Neural cell (in vitro differentiated cells): ENCODE data around the gene SUN5. TPM values are rescaled to one million over a fixed set of nuclear protein-coding genes. Genes with fewer than 3 reads are reported as not detected.

Source experiments
- H2AFZ ChIP-seq: fragments of 200-600, 300-800 bp; sonication (generic), shearing (Covaris generic); 2 replicates; pipeline ENCODE4 v1.6.0; 2014; ENCODE audit warnings: low read depth, mild to moderate bottlenecking, antibody characterized with exemption, low read length, moderate library complexity
- H3F3A ChIP-seq: fragments of 200-600 bp; shearing (Covaris generic); 2 replicates; pipeline ENCODE4 v1.6.1; 2016; ENCODE audit warnings: mild to moderate bottlenecking, moderate library complexity, mixed read lengths, antibody characterized with exemption, low read length; ENCODE audit not compliant: insufficient read depth, poor library complexity, severe bottlenecking
- H3K27ac ChIP-seq: fragments of 200-600, 300-800 bp; sonication (generic), shearing (Covaris generic); 2 replicates; pipeline ENCODE4 v1.5.1; 2014; ENCODE audit warnings: mild to moderate bottlenecking, low read length, moderate library complexity
- H3K27me3 ChIP-seq: fragments of 300-800, 200-600 bp; sonication (generic), shearing (Covaris generic); 2 replicates; pipeline ENCODE4 v1.6.0; 2014; ENCODE audit warnings: mild to moderate bottlenecking, low read depth, low read length, moderate library complexity; ENCODE audit not compliant: insufficient read depth
- H3K36me3 ChIP-seq: fragments of 300-800, 200-600 bp; sonication (generic), shearing (Covaris generic); 2 replicates; pipeline ENCODE4 v1.5.1; 2014; ENCODE audit warnings: mild to moderate bottlenecking, antibody characterized with exemption, low read length, moderate library complexity; ENCODE audit not compliant: insufficient read depth
- H3K4me2 ChIP-seq: fragments of 300-800, 200-600 bp; sonication (generic), shearing (Covaris generic); 2 replicates; pipeline ENCODE4 v1.6.0; 2014; ENCODE audit warnings: mild to moderate bottlenecking, low read length
- H3K4me3 ChIP-seq: fragments of 300-800, 200-600 bp; sonication (generic), shearing (Covaris generic); 2 replicates; pipeline ENCODE4 v1.5.1; 2014; ENCODE audit warnings: mild to moderate bottlenecking, low read length, moderate library complexity
- H3K79me2 ChIP-seq: fragments of 200-600 bp; shearing (Covaris generic); replicated peaks from 2 replicates; pipeline ENCODE4 v1.6.0; 2014; ENCODE audit warnings: mild to moderate bottlenecking, low read length, moderate library complexity; ENCODE audit not compliant: insufficient read depth
- H3K9ac ChIP-seq: fragments of 300-800, 200-600 bp; sonication (generic), shearing (Covaris generic); 2 replicates; pipeline ENCODE4 v1.6.1; 2016; ENCODE audit warnings: mild to moderate bottlenecking, low read length, mixed read lengths
- H3K9me2 ChIP-seq: fragments of 200-600 bp; shearing (Covaris generic); 2 replicates; pipeline ENCODE4 v1.6.1; 2016; ENCODE audit warnings: mild to moderate bottlenecking, low read length, mixed read lengths; ENCODE audit not compliant: insufficient read depth
- H3K9me3 ChIP-seq: fragments of 200-600, 300-800 bp; sonication (generic), shearing (Covaris generic); 2 replicates; pipeline ENCODE4 v1.6.1; 2016; ENCODE audit warnings: mild to moderate bottlenecking, mixed run types, low read length, moderate library complexity, mixed read lengths
- H4K20me1 ChIP-seq: fragments of 200-600 bp; shearing (Covaris generic); 2 replicates; pipeline ENCODE4 v1.6.1; 2016; ENCODE audit warnings: mild to moderate bottlenecking, mixed run types; ENCODE audit not compliant: insufficient read depth
- CTCF ChIP-seq: fragments of 450-650 bp; IDR thresholded peaks from 2 replicates; pipeline ENCODE4 v1.5.1; 2014; ENCODE audit warnings: antibody characterized with exemption, mild to moderate bottlenecking, moderate library complexity; ENCODE audit not compliant: poor library complexity, severe bottlenecking
- EP300 ChIP-seq: fragments of 450-650 bp; conservative IDR thresholded peaks from 2 replicates; pipeline ENCODE4 v1.6.1; 2014; ENCODE audit warnings: antibody characterized with exemption, mild to moderate bottlenecking, moderate library complexity; ENCODE audit not compliant: poor library complexity, severe bottlenecking
- EZH2 ChIP-seq: fragments of 200-600, 300-800 bp; shearing (Covaris generic), sonication (generic); IDR thresholded peaks from 2 replicates; pipeline ENCODE4 v1.6.1; 2014; ENCODE audit warnings: antibody characterized with exemption, low read length, borderline replicate concordance, mild to moderate bottlenecking; ENCODE audit not compliant: insufficient read depth, poor library complexity, severe bottlenecking
- MXI1 ChIP-seq: fragments of 450-650 bp; conservative IDR thresholded peaks from 2 replicates; pipeline ENCODE4 v1.6.1; 2014; ENCODE audit warnings: antibody characterized with exemption, mild to moderate bottlenecking; ENCODE audit not compliant: poor library complexity, severe bottlenecking
- POLR2AphosphoS5 ChIP-seq: IDR thresholded peaks from 2 replicates; pipeline ENCODE4 v1.6.1; 2012
- RAD21 ChIP-seq: fragments of 450-650 bp; conservative IDR thresholded peaks from 2 replicates; pipeline ENCODE4 v1.6.1; 2014; ENCODE audit warnings: antibody characterized with exemption, mild to moderate bottlenecking, moderate library complexity
- REST ChIP-seq: IDR thresholded peaks from 2 replicates; pipeline ENCODE4 v1.6.1; 2012; ENCODE audit warnings: borderline replicate concordance
- SMC3 ChIP-seq: fragments of 450-650 bp; conservative IDR thresholded peaks from 2 replicates; pipeline ENCODE4 v1.6.1; 2014; ENCODE audit warnings: antibody characterized with exemption, mild to moderate bottlenecking, moderate library complexity; ENCODE audit not compliant: poor library complexity
- TAF1 ChIP-seq: IDR thresholded peaks from 2 replicates; pipeline ENCODE4 v1.6.1; 2012; ENCODE audit warnings: low read depth
- polyA plus RNA-seq: library from polyadenylated mRNA; depleted of rRNA; stranded (reverse); fragments of >200 nt; gene quantifications from 2 replicates; pipeline ENCODE4 v1.2.3, GENCODE V29; 2014

Gene SUN5
- polyA plus RNA-seq, 1 donor from 2014 or later = not detected

- no peak for TF ChIP-seq EZH2
- TF ChIP-seq RAD21 = no peak
- no peak for TF ChIP-seq SMC3
- no peak overlapping the region for H3K27ac ChIP-seq
- H3K79me2 ChIP-seq = no peaks in the 10 kb centered on the region
These were observed 29.1 kb upstream of the SUN5 start for GRCh38 chr20:33033381-33033780.

GRCh38 chr20:33032555-33032954 is 28.3 kb upstream of the SUN5 start:
- H3K27me3 ChIP-seq = no peaks in the 10 kb centered on the region
- no peaks in the 10 kb centered on the region for H3F3A ChIP-seq
- no peaks in the 10 kb centered on the region for H3K79me2 ChIP-seq
- no peaks in the 10 kb centered on the region for H3K9me3 ChIP-seq
- H3K36me3 ChIP-seq = no peaks in the 10 kb centered on the region
- no peaks in the 10 kb centered on the region for H4K20me1 ChIP-seq
- no peak overlapping the region for H3K4me3 ChIP-seq
- H2AFZ ChIP-seq = no peak overlapping the region
- H3K9me2 ChIP-seq = no peaks in the 10 kb centered on the region
- no peak overlapping the region for H3K27ac ChIP-seq
- H3K4me2 ChIP-seq = no peak overlapping the region
- TF ChIP-seq TAF1 (no peak), POLR2AphosphoS5 (no peak), EP300 (no peak), SMC3 (no peak), REST (no peak), EZH2 (no peak), MXI1 (no peak), RAD21 (no peak), CTCF (no peak)
- no peak overlapping the region for H3K9ac ChIP-seq

More at GRCh38 chr20:33033381-33033780, 29.1 kb upstream of the SUN5 start:
- no peaks in the 10 kb centered on the region for H3K9me3 ChIP-seq
- H2AFZ ChIP-seq = no peak overlapping the region
- no peaks in the 10 kb centered on the region for H4K20me1 ChIP-seq
- no peak overlapping the region for H3K9ac ChIP-seq
- no peaks in the 10 kb centered on the region for H3K27me3 ChIP-seq
- H3K36me3 ChIP-seq = no peaks in the 10 kb centered on the region
- no peak overlapping the region for H3K4me3 ChIP-seq
- no peaks in the 10 kb centered on the region for H3K9me2 ChIP-seq
- no peaks in the 10 kb centered on the region for H3F3A ChIP-seq
- no peak overlapping the region for H3K4me2 ChIP-seq

- Histone ChIP-seq H3K27me3 (no peaks in the 10 kb centered on the region), H3K79me2 (no peaks in the 10 kb centered on the region), H3K9me2 (no peaks in the 10 kb centered on the region), H4K20me1 (no peaks in the 10 kb centered on the region), H3K27ac (no peak within 1 kb of the TSS), H3K4me3 (no peak within 1 kb of the TSS), H3K9me3 (no peaks in the 10 kb centered on the region), H3K4me2 (no peak within 1 kb of the TSS), H3K9ac (no peak within 1 kb of the TSS), H3F3A (no peaks in the 10 kb centered on the region), H2AFZ (no peak within 1 kb of the TSS), H3K36me3 (no peaks in the 10 kb centered on the region)
- TF ChIP-seq CTCF (no peak), POLR2AphosphoS5 (no peak), TAF1 (no peak), REST (no peak), MXI1 (no peak), EP300 (no peak), SMC3 (no peak), EZH2 (no peak), RAD21 (no peak)
These were observed 27.3 kb upstream of the SUN5 start, which contains the start of gene BPIFB6 for GRCh38 chr20:33031531-33031930. TSS of gene BPIFB6 (plus strand) at chr20:33031648. CDS start at chr20:33031648, 0 bp downstream.
